ENCODE measurements around the gene ZSCAN12. TPM values are rescaled to one million over a fixed set of nuclear protein-coding genes. Genes with fewer than 3 reads are reported as not detected.

Gene ZSCAN12
- total RNA-seq, 1 experiment from 2014 or later = 0.81 TPM

DNA sequence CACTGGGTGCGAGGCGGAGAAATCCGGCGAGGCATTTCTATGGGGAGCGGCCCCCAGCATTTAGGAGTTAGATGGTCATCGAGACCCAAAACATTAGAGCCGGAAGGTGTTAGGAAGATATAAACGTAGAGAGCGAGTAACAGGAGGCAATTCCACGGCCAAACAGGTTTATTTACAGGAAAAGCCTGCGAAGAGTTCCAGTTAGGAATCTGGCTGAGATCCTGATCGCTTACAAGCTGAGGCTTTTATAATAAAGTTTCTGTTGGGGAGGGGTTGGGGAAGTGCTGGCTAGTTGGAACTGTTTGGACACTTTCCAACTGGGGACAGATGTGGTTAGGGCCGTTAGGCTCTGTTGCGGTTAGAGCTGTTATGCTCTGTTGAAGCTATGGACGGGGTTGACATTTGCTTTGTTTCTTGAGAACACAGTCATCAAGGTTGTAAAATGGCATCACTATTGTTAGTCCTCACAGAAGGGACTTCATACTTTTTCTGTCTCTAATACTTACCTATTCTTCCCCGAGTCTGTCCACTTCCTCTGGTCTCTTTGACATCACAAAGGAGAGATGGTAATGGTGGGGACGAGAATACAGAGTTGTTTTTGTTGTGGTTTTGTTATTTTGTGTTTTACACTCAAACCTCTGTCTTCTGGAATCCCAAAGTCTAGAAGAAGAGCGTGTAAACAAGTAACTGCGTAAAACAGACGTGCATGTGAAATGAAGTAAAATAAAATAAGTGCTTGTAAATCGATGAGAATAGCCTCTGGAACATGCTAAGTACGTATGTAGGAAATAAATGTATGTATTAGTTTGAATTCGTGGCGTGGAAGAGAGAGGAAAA lies 63.0 kb downstream of the ZSCAN12 start:
- Histone ChIP-seq H3K36me3 (ENCODE audit: control insufficient read depth in 1 of 2, insufficient read depth in 2 of 2, low read length in 2 of 2) (no peaks in the 10 kb centered on the region), H4K20me1 (ENCODE audit: insufficient read depth) (no peaks in the 10 kb centered on the region), H3K9me3 (ENCODE audit: control insufficient read depth in 1 of 2, insufficient read depth in 1 of 2, low read depth in 1 of 2, low read length in 2 of 2) (0 out of 4 replicates have a peak, but pooled peaks cover 4 to 6% of the 10 kb centered on the region in 2 experiments), H3K4me3 (replicated peaks in 1 of 2; ENCODE audit: low read depth in 1 of 2, low read length in 2 of 2) (peak overlapping the region; percentile 72 to 77), H3K27me3 (ENCODE audit: insufficient read depth, low read length) (no peaks in the 10 kb centered on the region), H2AFZ (ENCODE audit: low read depth, low read length, poor library complexity, severe bottlenecking) (peak overlapping the region; percentile 83), H3K4me1 (ENCODE audit: control insufficient read depth in 1 of 2, insufficient read depth in 2 of 2, low read length in 2 of 2) (peaks cover 13 to 19% of the 10 kb centered on the region in 2 experiments; a peak in 3 of 4 replicates), H3K79me2 (ENCODE audit: insufficient read depth, low read length) (peaks cover 5% of the 10 kb centered on the region; the same call in 1 of the 2 replicates), H3K27ac (ENCODE audit: low read depth, low read length) (peak overlapping the region; percentile 77), H3K9me2 (ENCODE audit: insufficient read depth) (no peaks in the 10 kb centered on the region), H3K4me2 (ENCODE audit: low read length) (peak overlapping the region; percentile 85), H3K9ac (ENCODE audit: low read length) (peak overlapping the region; percentile 78)
- ChIA-PET CTCF (no interaction called here), RAD21 (ENCODE audit: low non-redundant PET in 1 of 2, low total read pairs in 2 of 2, uncharacterized antibody in 2 of 2, unreplicated experiment in 2 of 2) (no interaction called here), POLR2A (interaction anchor here (1.0 to 2.0 kb wide), 6 partner anchors 12 to 500 kb away, joined by 4 to 14 read pairs (median 6); partner anchors contain the start of gene ZKSCAN3)
- no peak for TF ChIP-seq EGR1 (IDR thresholded peaks at IDR 0.05; ENCODE audit: low read depth)
- TF ChIP-seq CBX3 (IDR thresholded peaks at IDR 0.05; ENCODE audit: low read depth) = no peak
- TF ChIP-seq EZH2phosphoT487 (IDR thresholded peaks at IDR 0.05; ENCODE audit: borderline replicate concordance) = no peak
- TF ChIP-seq, protein P1, sequence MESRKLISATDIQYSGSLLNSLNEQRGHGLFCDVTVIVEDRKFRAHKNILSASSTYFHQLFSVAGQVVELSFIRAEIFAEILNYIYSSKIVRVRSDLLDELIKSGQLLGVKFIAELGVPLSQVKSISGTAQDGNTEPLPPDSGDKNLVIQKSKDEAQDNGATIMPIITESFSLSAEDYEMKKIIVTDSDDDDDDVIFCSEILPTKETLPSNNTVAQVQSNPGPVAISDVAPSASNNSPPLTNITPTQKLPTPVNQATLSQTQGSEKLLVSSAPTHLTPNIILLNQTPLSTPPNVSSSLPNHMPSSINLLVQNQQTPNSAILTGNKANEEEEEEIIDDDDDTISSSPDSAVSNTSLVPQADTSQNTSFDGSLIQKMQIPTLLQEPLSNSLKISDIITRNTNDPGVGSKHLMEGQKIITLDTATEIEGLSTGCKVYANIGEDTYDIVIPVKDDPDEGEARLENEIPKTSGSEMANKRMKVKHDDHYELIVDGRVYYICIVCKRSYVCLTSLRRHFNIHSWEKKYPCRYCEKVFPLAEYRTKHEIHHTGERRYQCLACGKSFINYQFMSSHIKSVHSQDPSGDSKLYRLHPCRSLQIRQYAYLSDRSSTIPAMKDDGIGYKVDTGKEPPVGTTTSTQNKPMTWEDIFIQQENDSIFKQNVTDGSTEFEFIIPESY (IDR thresholded peaks at IDR 0.05; ENCODE audit: extremely low read depth, insufficient replicate concordance, low read length) = no peak
- TF ChIP-seq SP1 (IDR thresholded peaks at IDR 0.05; ENCODE audit: low read depth) = no peak
- TF ChIP-seq ELF1 (IDR thresholded peaks at IDR 0.05; ENCODE audit: borderline replicate concordance, low read depth) = no peak
- ATAC-seq (0 out of 2 replicates have a peak, but pooled peaks have one; percentile 8), DNase-seq (ENCODE audit: low read depth, low spot score) (no peak)
- intact Hi-C loops (cut with micrococcal nuclease) = loop anchor here (5.0 kb wide), 1 partner anchor 69 kb away; the partner anchor contains the start of gene ZSCAN26
- no TSS peak for BruUV-seq (replicated peaks)
